Lower leg skin (tissue), 4 donors: ENCODE data around the gene CAMTA1. TPM values are rescaled to one million over a fixed set of nuclear protein-coding genes. Genes with fewer than 3 reads are reported as not detected.

Experiments
- DNase-seq, 2 donors: peaks; one replicate each; pipeline ENCODE4 v3.0.0-alpha.2; 2019; ENCODE audit warnings: low spot score in 2 of 2
- H3K4me3 ChIP-seq: fragments of 200-600 bp; sonication (generic); 2 replicates; pipeline ENCODE4 v1.5.1; 2017; ENCODE audit warnings: mild to moderate bottlenecking, low read depth; ENCODE audit not compliant: poor library complexity, severe bottlenecking
- CTCF ChIP-seq, 3 donors: fragments of 450-650 bp; IDR thresholded peaks; one replicate each; pipeline ENCODE4 v1.5.1; 2016; ENCODE audit warnings: antibody characterized with exemption in 3 of 3, mild to moderate bottlenecking in 3 of 3, moderate library complexity in 2 of 3
- POLR2A ChIP-seq, 2 donors: fragments of 450-650 bp; IDR thresholded peaks; one replicate each; pipeline ENCODE4 v1.6.1; 2016 to 2017; ENCODE audit warnings: antibody characterized with exemption in 2 of 2, mild to moderate bottlenecking in 1 of 2, moderate library complexity in 1 of 2
- WGBS, 2 donors: methylation state at CpG; one replicate each; pipeline ENCODE4 v1.1.5; 2018; 5-methylcytosine and 5-hydroxymethylcytosine counted together
- intact Hi-C: fragments of 100-400 bp; cut with DNase I; formaldehyde crosslinking; loops from one replicate; pipeline ENCODE4 v1.15.0; 2023; ENCODE audit warnings: low total_unique reads
- total RNA-seq, 4 donors: library from RNA; depleted of rRNA; stranded (reverse); fragments of >200 nt; gene quantifications; one replicate each; pipeline ENCODE4 v1.1.0, GENCODE V29; 2016

CAMTA1 gene
- total RNA-seq, 4 donors from 2014 or later, result 24.4 to 52.3 (median 32.9) TPM

- WGBS, 2 donors, result 38 to 48% methylated on average over 2 of the region's 2 CpGs
- no peak for TF ChIP-seq CTCF (IDR thresholded peaks at IDR 0.05)
- TF ChIP-seq POLR2A (IDR thresholded peaks at IDR 0.05), result no peak
- intact Hi-C loops, result no loop called here
- H3K4me3 ChIP-seq, result no peak overlapping the region
- DNase-seq, result no peak
Observed at GRCh38 chr1:7104339-7104738, 319.1 kb downstream of the CAMTA1 start.

- DNase-seq, result no peak
- TF ChIP-seq CTCF (IDR thresholded peaks at IDR 0.05) (no peak), POLR2A (IDR thresholded peaks at IDR 0.05) (no peak)
- 63 to 67% methylated on average over 7 of the region's 7 CpGs for WGBS, 2 donors
- intact Hi-C loops, result no loop called here
- H3K4me3 ChIP-seq, result no peak overlapping the region
Observed at GRCh38 chr1:7105269-7105668, 320.0 kb downstream of the CAMTA1 start.

GRCh38 chr1:7106442-7107108 is 321.3 kb downstream of the CAMTA1 start:
- no peak overlapping the region for H3K4me3 ChIP-seq
- TF ChIP-seq POLR2A (IDR thresholded peaks at IDR 0.05), result no peak
- TF ChIP-seq CTCF (IDR thresholded peaks at IDR 0.05), result no peak
- no peak for DNase-seq
- intact Hi-C loops, result no loop called here
- WGBS, 2 donors, result 76 to 77% methylated on average over 15 of the region's 15 CpGs

DNA sequence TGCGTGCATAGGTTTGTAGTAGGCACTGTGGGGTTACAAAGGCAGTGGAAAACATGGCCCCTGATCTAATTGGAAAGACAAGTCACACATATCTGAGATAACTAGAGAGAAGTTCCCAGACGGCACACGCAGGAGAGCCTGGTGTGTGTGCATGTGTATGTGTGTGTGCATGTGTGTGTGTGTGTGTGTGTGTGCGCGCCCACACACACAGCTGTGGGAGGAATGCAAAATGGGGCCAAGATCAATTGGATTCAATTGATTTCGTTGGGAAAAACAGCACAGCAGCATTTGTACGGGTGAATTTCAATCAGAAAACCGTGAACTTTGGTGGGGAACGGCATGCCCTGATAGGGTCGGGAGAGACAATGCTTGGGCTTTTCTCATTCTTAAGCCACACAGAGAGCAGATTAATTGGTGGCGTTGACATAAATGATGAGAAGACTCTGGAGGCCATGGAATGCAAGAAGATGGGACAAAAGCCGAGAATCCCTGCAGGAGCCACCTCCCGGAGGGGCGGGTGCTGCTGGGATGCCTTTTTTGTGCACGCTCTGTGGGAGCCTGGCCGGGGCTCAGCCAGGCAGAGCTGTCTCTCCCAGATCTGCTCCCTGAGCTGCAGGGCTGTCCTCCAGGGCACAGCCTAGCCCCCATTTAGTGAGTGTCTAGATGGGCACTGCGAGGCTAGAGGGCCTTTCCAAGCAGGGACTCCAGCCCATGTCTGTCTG is 322.0 kb downstream of the CAMTA1 start:
- no peak for TF ChIP-seq POLR2A (IDR thresholded peaks at IDR 0.05)
- TF ChIP-seq CTCF (IDR thresholded peaks at IDR 0.05), result no peak
- intact Hi-C loops, result no loop called here
- no peak for DNase-seq
- 62 to 71% methylated on average over 17 of the region's 17 CpGs for WGBS, 2 donors
- no peak overlapping the region for H3K4me3 ChIP-seq

DNA sequence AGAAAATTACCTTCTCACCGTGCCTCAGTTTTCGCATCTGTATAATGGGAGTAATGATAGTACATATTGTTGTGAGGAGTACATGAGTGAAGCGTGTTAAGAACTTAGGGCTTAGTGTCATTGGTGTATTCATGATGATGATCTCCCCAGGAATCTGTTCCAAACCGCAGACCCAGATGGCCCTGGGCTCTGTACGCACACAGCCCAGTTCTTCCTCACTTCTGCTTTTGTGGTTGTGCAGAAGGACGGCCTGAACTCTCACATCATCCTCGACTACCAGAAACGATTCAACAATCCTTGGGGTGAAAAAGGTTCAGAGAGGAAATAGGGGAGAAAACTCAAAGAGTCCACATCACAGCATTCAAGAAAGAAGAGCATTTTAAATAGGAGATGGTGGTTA is 323.0 kb downstream of the CAMTA1 start:
- 83% methylated on average over 8 of the region's 8 CpGs for WGBS, 2 donors
- no peak overlapping the region for H3K4me3 ChIP-seq
- no peak for TF ChIP-seq POLR2A (IDR thresholded peaks at IDR 0.05)
- no peak for TF ChIP-seq CTCF (IDR thresholded peaks at IDR 0.05)
- no peak for DNase-seq
- intact Hi-C loops, result no loop called here
